Activated CD4-positive, CD25-positive, alpha-beta regulatory T cell treated with anti-CD3 and anti-CD28 coated beads, Interleukin-2, amount 50 U/mL, for 72 hours (primary cell): ENCODE data around the gene HS2ST1.
"Not testable (repeated sequence)": the region's sequence is repeated elsewhere in the genome, so short reads cannot be mapped to it uniquely, and the experiment has no call there.

ENCODE experiments used
- DNase-seq: peaks from one replicate; pipeline ENCODE4 v3.0.0; 2021

Gene HS2ST1

DNA sequence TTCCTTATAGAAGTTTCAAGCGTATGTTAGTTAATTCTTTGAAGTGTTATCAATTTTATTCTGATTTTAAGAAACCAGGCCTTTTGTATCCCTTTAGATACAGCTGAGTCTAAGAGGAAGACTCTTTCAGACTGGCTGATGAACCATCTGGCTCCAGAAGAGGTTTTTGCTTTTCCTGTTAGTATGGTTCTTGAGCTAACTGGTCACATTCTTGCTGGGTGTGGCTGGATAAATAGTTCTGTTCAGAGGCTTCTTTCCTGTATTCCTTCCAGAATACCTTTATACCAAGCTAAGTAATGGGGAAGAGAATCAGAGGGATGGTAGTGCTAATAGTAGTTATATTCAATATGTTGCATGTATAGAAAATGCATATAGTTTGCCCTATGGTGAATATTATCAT lies 12.4 kb downstream of the HS2ST1 start:
- no peak for DNase-seq

DNA sequence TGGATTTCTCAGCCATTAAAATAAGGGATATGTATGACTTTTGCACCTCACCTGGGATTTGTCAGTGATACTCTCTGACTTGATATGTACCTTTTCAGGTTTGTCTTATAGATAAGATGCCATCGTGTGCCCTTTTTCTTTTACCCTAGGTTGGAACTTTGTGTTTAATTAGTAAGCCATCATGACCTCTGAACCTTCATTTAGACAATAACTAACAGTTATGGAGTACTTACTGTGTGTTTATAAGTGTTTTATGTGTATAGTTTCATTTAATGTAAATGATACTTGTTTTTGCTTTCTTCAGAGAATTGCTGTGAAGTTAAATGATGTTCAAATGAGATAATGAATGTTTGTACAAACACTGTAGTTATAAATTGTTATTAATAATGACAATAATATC lies 14.4 kb downstream of the HS2ST1 start:
- DNase-seq: no peak

DNA sequence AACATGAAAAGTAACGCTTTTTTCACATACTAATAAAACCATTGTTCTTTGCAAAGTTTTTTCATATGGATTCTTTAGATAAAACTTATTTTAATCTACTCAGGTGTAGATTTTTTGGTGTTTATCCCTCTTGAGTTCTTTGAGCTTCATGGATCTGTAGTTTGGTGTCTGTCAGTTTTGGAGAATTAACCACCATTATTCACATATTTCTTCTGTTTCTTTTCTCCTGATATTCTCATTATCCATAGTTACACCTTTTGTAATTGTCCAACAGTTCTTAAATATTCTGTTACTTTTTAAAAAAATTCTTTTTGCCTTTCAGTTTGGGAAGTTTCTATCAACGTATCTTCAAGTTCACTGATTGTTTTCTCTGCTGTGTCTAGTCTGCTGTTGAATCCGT lies 18.6 kb downstream of the HS2ST1 start:
- no peak for DNase-seq

DNA sequence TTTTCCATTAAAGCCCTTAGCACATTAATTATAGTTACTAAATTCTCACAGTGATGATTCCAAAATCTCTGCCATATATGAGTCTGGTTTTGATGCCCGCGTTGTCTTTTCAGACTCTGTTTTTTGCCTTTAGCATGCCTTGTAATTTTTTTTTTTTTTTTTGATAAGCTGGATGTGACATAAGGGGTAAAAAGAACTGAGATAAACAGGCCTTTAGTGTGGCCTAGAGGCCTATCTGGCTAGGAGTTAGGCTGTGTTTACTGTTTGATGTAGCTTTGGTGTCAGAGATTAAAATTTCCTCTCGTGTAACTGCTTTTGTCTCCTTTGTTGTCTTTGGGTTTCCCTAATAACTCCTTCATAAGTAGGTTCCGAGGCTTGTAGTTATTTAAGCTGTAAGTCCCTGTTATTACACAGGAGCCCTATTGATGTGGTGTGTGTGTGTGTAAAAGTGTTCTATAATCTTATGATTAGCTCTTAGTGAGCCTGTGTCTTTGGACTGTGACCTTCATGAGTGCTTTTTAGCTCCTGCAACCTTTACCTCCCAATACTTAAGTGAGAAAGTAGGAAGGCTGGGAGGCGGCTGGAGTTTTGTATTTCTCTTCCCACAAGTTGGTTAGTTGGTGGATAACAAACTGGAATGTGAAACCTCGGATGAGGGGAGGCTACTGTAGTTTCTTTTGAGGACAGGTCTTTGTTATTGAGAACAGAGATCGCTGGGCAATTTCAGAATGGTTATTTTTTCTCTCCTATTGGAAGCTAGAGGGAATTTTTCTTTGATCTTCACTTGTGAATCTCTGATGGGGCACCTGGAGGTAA lies 19.3 kb downstream of the HS2ST1 start:
- DNase-seq: no peak

DNA sequence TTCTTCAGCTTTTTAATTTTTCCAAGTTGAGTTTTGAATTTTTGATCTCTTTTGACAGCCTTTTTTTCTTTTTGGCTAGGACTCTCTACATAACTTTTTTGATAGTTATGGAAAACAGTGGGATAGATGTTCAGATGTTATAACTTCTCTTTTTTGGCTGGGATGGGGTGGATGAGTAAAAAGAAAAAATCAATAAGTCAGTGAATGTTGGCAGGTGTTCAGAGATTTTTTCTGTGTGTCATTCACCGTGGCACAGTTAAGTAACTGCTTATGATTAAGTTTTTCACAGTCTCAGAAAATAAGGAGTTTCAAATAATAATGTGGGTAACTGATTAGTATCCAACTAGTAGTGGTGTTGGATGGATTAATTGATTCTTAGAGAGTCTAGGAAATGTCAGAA lies 24.0 kb downstream of the HS2ST1 start:
- no peak for DNase-seq

DNA sequence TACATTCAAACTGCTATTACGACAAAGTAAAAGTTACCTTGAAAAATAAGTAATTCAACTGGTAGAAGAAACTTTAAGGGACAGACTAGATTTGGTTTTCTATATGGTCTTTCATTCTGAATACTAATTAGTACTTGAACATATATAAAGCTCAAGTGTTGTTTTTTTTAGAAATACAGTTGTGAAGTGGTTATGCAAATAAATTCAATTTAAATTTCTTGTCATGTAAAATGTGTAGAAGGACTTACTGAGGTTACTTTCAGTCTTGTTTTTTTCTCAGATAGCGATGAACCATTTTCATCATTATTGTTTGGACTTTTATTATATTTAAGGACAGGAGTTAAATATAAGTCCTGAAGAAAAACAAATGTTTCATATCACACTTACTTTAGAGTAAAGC lies 24.4 kb downstream of the HS2ST1 start:
- no peak for DNase-seq

DNA sequence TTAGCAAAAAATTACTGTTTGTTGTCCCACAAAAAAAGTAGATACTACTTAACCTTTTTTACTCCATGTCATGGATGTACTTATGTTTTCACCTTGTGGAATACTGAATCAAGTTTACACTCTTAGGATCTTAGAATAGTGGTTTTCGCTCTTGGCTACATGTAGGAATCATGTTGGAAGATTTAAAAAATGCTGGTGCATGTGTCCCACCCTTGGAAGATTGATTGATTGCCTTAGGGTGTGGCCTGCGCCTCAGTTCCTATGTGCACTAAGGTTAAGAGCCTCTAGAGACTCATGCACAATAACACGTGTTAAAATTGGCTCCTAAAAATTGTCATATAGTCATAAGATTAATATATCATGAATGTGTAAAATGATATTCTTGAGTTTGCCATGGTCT lies 25.0 kb downstream of the HS2ST1 start:
- DNase-seq: no peak

DNA sequence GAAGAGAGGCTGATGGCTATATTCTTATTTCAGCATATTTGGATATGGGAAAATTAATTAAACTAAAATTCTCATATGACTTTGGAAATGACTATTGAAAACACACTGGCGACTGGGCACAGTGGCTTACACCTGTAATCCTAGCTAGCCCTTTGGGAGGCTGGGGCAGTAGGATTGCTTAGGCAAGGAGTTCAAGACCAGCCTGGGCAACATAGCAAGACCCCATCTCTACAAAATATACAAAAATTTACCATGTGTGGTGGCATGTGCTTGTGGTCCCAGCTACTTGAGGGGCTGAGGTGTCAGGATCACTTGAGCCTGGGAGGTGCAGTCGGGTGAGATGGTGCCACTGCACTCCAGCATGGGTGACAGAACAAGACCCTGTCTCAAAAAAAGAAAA lies 26.2 kb downstream of the HS2ST1 start:
- DNase-seq: no peak

DNA sequence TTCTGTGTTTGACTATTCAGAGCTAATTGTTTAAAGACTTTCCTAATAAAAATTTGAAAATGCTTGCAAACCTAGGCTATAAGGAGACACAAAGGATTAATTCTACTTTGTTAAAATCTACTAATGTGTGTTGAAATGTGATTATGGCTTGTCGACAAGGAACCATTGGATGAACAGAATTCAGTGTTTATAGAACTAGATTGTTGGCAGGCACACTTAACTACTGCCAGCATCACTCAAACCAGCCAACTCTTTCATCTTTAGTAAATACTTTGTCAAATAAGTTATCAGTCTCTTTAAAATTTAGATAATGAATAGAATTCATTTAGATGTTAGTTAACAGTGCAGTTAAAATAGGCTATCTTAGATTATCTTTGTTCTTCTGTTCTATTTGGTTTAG lies 27.6 kb downstream of the HS2ST1 start:
- DNase-seq: no peak

DNA sequence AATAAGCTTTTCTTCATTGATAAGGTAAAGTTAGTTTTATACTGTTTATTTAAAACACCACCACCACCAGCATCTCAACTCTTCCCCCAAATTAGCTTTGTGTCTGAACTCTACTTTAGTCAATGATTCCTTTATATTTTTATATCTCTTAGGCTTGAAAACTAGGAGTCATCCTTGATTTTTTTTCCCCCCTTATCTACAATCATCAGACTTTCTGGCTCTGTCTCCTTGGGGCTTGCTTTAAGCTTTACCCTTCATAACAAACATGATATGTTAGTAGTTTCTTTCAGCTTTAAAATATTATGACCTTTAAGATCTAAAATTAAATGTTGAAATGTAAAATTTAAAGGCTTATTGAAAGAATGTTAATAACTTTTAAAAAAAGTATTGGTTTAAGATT lies 28.3 kb downstream of the HS2ST1 start:
- DNase-seq: no peak

DNA sequence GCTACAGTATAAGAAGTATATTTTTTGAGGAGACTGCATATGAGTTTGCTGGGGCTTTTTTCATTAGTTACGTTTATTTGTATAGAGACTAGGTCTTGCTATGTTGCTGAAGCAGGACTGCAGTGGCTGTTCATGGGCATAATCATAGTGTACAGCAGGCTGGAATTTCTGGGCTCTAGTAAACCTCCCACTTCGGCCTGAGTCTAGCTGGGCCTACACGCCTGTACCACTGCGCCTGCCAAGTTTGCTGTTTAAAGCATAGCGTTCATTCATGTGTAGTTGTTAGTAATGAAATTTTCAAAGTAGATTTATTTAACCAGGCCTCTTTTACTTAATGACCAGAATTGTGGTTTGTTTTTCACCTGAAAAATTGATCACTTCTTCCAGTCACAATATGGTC lies 33.8 kb downstream of the HS2ST1 start:
- no peak for DNase-seq

DNA sequence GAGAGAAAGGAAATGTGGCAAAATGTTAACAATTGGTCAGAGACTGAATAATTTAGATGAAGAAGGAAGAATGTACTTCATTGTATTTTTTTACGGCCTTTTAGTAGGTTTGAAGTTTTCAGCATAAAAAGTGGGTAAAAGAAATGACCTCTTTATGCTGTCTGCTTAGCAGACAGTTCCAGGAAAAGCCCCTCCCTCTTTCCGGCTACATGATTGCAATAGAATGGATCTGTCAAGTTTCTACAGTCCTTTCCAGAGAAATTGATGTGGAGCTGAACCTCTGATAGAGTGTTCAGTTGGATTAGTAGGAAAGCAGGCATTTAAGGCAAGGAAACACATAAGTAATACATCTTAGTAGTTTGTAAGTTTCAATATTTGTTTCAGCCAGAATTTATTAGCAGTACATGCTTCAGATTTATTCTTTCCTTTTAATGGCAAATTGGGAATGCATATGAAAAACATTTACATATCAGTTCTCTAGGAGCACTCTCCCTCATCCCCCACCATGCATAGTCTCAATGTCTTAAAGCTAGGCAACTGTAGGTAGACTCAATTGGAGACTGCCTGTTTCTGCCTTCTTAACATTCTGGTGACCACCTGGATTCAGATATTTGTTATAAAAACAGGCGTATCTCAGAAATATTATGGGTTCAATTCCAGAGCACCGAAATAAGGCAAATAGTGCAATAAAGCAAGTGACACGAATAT lies 36.4 kb downstream of the HS2ST1 start:
- no peak for DNase-seq

DNA sequence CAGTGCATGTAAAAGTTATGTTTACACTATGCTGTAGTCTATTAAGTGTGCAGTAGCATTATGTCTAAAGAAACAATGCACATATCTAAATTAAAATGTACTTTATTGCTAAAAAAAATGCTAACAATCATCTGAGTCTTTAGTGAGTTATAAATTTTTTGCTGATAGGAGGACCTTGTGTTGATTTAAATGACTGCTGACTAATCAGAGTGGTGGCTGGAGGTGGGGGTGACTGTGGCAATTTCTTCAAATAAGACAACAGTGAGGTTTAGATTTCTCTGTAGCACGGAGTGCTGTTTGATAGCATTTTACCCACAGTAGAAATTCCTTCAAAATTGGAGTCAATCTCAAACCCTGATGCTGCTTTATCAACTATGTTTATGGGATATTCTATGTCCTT lies 37.0 kb downstream of the HS2ST1 start:
- DNase-seq: no peak

DNA sequence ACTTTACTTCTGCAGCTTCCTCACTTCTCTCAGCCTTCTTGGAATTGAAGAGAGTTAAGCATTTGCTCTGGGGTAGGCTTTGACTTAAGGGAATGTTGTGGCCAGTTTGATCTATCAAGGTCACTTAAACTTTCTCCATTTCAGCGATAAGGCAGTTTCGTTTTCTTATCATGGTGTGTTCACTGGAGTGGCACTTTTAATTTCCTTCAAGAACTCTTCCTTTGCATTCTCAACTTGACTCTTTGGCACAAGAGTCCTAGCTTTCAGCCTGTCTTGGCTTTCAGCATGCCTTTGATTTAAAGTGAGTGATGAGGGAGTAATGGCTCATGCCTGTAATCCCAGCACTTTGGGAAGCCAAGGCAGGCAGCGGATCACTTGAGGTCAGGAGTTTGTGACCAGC lies 38.7 kb downstream of the HS2ST1 start:
- no peak for DNase-seq

DNA sequence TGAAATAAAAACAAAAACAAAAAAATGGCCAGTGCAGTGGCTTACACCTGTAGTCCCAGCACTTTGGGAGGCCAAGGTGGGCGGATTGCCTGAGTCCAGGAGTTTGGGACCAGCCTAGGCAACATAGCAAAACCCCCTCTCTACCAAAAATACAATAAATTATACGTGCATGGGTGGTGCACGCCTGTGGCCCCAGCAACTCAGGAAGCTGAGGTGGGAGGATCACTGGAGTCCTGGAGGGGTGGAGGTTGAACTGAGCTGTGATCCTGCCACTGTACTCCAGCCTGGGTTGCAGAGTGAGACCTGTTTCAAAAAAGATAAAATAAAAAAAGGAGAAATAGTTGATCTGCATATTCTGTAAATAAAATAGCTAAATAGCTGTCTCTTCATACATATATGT lies 41.2 kb downstream of the HS2ST1 start:
- DNase-seq: no peak

DNA sequence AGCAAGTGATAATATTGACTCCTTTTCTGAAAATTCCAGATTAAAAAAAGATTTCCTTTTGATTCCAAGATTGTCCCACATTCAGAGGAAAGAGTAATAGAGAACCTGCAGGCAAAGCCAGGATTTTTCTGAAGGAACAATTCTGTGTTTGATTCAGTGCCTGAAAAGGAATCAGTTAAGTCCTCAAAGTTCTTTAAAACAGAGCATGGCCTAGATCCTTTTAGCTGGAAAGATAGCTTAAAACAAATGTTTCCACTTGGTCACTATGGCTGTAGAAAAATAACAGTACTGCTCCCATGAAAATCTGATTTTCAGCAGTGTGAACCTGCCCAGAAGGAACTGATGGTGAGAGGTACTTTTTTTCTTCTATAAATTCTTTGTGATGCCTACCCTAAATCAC lies 41.8 kb downstream of the HS2ST1 start:
- DNase-seq: no peak

DNA sequence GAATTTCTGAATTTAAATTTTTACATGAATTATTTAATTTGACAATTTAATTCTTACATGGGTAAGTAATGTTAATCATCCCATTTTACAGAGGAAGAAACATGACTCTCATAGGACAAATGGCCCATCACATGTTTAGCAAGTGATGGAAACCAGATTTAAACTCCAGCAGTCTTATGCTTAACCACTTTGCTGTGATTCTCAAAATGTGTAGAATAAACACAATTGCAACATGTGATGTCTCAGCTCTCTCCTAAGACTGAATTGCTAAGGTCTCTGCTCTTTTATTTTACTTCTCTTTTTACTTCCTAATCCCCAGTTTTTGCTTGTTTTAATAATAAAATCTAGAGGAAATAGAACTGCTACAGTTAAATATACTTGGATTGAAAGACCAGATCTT lies 42.8 kb downstream of the HS2ST1 start:
- no peak for DNase-seq

DNA sequence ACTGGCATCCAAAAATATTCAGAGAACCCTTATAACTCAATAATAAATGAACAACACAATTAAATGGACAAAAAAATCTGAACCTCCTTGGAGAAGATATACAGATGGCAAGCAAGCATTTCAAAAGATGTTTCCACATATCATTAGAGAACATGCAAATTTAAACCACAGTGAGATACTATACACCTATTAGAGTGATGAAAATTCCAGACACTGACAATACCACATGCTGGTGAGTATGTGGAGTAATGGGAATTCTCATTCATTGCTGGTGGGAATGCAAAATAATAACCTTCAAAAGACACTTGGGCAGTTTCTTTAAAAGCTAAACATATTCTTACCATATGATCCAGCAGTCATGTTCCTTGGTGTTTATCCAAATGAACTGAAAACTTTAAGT lies 46.1 kb downstream of the HS2ST1 start:
- no peak for DNase-seq

DNA sequence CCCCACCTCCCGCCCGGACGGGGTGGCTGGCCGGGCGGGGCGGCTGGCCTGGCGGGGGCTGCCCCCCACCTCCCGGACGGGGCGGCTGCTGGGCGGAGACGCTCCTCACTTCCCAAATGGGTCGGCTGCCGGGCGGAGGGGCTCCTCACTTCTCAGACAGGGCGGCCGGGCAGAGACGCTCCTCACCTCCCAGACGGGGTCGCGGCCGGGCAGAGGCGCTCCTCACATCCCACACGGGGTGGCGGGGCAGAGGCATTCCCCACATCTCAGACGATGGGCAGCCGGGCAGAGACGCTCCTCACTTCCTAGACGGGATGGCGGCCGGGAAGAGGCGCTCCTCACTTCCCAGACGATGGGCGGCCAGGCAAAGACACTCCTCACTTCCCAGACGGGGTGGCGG lies 49.4 kb downstream of the HS2ST1 start:
- not testable (repeated sequence) for DNase-seq

DNA sequence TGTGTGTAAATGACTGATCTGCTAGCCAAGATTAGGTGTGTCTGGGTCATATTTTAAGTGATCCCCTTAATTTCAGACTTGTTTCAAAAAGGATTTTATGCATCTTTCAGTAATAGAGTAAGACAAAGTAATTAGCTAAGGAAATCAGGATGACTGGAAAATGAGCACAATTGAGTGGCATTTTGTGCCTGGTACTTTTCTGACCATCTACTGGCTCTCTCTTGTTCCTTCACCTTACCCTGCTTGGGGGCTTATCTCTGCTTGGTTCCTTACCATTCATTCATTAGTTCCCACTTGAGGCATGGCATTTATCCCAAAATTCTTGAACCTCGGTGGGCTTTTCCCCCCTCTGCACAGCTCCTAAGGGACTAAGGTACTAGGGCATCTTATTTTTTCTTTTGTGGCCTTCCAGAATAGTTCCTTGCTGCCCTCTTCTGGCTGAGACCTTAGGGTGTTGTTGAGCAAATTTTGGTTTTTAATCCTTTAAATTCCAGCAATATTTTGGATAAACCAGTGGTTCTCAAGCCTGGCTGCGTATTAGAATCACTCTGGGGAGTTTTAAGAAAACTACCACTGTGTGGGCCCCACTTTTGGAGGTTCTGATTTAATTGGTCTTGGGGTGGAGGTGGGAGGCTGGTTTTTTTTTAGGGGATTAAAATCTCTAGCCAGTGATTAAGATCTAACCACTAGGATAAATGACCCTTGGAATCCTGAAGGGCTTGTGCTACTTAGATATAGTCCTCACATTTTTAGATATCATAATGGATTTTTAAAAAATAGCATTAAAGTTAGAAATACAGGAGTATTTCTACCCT lies 50.8 kb downstream of the HS2ST1 start:
- DNase-seq: no peak

DNA sequence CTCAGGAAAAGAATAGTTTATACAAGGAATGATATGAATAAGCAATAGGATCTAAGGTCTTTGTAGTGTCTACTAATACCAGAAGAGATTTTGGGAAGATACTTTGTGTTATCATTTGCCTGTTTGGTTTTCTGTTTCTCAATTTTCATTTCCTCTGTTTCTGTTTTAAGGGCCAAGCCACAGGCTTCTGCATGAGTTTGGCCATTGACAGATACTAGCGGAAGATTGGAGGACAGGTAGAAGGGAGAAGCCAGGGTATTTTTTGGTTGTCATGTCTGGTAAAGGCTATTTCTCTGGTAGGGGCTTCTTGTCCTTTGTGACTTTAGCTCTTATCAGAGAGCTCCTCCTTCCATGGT lies 51.4 kb downstream of the HS2ST1 start:
- no peak for DNase-seq

DNA sequence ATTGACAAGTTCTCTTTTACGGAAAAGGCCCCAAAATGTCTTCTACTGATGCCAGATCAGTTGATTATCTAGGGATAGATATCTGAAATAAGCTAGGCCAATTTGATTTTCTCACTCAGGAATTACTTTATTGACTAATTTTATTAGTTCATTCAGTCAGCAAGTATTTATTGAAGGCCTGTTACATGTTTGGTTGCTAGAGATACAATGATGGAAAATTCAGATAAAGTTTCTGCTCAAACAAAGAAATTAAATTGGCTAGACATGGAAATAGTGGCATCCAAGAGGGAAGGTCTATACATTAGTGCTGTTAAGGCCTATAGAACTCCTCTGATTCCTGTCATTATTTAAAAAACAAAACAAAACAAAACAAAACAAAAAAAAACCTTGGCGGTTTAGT lies 56.5 kb downstream of the HS2ST1 start:
- no peak for DNase-seq

DNA sequence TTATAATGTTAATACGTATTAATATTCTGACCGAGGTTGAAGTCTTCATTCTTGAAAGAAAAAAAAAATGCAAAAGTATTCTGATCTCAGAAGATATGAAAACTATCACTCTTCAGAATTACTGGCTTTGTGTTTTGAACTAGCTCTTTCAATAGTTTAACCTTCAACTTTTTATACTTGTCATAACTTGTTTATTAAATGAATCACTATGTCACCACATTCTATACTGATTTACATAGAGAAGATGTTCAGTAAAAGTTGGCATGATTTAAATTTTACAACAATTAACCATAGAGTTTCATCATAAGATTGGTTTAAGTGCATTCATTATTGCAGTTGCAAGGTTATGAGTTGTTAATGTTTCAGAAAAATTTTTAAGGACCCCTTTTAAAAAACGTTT lies 57.3 kb downstream of the HS2ST1 start:
- DNase-seq: no peak

DNA sequence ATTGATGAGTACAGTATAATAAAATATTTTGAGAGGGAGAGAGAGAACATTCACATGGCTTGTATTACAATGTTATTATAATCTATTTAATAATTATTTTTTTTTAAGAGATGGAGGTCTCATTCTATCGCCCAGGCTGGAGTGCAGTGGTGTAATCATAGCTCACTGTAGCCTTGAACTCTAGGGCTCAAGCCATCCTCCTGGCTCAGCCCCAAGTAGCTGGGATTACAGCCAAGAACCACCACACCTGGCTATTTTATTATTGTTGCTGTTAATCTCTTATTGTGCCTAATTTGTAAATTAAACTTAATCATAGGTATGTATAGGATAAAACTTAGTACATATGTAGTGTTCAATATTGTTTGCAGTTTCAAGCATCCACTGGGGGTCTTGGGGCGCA lies 57.8 kb downstream of the HS2ST1 start:
- DNase-seq: no peak
